ENCODE measurements around the gene PRKG2. TPM values are rescaled to one million over a fixed set of nuclear protein-coding genes. Genes with fewer than 3 reads are reported as not detected.

The PRKG2 gene
- total RNA-seq, 1 experiment from 2014 or later = not detected

DNA sequence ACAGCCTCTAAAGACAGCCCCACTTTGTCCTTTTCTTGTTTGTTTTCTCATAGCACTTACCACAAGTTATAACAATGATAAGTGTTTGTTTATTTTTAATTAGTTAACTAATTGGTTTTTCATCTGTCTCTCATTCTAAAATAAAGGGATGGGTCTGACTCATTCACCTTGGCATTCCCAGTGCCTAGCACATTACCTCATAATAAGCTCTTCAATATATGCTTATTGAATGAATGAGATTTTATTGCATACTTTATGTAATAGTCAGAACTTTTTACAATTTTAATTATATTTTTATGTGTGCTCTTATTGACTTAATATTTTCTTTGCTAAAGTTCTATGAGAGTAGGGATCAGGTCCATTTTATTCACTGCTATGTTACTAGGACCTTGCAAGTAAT lies 22.8 kb upstream of the PRKG2 start:
- TF ChIP-seq, protein P1, sequence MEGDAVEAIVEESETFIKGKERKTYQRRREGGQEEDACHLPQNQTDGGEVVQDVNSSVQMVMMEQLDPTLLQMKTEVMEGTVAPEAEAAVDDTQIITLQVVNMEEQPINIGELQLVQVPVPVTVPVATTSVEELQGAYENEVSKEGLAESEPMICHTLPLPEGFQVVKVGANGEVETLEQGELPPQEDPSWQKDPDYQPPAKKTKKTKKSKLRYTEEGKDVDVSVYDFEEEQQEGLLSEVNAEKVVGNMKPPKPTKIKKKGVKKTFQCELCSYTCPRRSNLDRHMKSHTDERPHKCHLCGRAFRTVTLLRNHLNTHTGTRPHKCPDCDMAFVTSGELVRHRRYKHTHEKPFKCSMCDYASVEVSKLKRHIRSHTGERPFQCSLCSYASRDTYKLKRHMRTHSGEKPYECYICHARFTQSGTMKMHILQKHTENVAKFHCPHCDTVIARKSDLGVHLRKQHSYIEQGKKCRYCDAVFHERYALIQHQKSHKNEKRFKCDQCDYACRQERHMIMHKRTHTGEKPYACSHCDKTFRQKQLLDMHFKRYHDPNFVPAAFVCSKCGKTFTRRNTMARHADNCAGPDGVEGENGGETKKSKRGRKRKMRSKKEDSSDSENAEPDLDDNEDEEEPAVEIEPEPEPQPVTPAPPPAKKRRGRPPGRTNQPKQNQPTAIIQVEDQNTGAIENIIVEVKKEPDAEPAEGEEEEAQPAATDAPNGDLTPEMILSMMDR (conservative IDR thresholded peaks at IDR 0.05; ENCODE audit: low read depth, low read length) = no peak
- TF ChIP-seq EZH2 (IDR thresholded peaks at IDR 0.05; ENCODE audit: borderline replicate concordance, low read depth, low read length, poor library complexity, severe bottlenecking) = no peak
- no peaks in the 10 kb centered on the region for H3K27me3 ChIP-seq (replicated peaks; ENCODE audit: insufficient read depth, low read depth, low read length, poor library complexity)
- H3K4me3 ChIP-seq (ENCODE audit: low read depth, low read length, poor library complexity, severe bottlenecking) = no peak overlapping the region
- no peak for DNase-seq (ENCODE audit: low spot score)
- H3K27ac ChIP-seq (ENCODE audit: low read depth, low read length, poor library complexity, severe bottlenecking) = no peak overlapping the region
- H3K4me1 ChIP-seq (ENCODE audit: insufficient read depth, low read length, poor library complexity, severe bottlenecking) = no peaks in the 10 kb centered on the region
- H3K36me3 ChIP-seq (ENCODE audit: insufficient read depth, low read length, poor library complexity, severe bottlenecking) = no peaks in the 10 kb centered on the region
- ChIA-PET POLR2A (ENCODE audit: low non-redundant PET) (no interaction called here), CTCF (no interaction called here)
- intact Hi-C loops (cut with micrococcal nuclease; ENCODE audit: unreplicated experiment) = no loop called here
- BruUV-seq (replicated peaks) = no TSS peak
- no peaks in the 10 kb centered on the region for H3K9me3 ChIP-seq (ENCODE audit: low read depth, low read length, poor library complexity, severe bottlenecking)

DNA sequence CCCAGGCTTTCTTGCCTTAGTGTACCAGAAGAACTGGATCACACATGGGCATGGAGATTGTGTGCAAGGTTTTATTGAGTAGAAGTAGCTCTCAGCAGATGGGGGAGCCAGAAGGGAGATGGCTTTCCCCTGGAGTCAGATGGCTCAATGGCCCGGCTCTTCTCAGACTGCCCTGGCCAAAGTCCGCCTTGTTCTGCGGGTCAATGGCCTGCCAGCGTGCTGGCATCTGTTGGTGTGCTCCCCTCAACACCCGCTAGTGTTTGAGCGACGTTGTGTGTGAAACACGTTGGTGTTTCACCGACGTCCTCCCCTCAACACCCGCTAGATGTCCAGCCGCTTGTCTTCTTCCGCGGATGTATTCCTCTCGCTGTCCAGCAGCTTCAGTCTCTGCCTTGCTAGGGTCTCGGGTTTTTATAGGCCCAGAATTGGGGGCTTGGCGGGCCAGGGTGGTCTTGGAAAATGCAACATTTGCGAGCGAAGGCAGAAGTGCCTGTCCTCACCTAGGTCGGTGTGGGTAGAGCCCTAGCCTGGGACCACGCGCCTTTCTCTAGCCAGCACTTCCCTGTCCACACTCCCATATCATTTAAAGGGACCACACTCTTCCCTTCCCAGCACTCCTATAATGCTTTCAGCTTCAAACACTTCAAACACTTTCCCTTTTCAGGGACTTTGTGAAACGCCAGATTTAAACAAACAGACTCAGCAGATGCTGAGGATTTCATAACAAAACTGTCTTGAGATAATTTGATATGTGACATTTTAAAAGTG lies 21.1 kb upstream of the PRKG2 start:
- CTCF ChIA-PET = no interaction called here
- Histone ChIP-seq H3K27ac (ENCODE audit: low read depth, low read length, poor library complexity, severe bottlenecking) (no peak overlapping the region), H3K4me1 (ENCODE audit: insufficient read depth, low read length, poor library complexity, severe bottlenecking) (no peaks in the 10 kb centered on the region), H3K27me3 (replicated peaks; ENCODE audit: insufficient read depth, low read depth, low read length, poor library complexity) (no peaks in the 10 kb centered on the region), H3K9me3 (ENCODE audit: low read depth, low read length, poor library complexity, severe bottlenecking) (no peaks in the 10 kb centered on the region), H3K36me3 (ENCODE audit: insufficient read depth, low read length, poor library complexity, severe bottlenecking) (no peaks in the 10 kb centered on the region), H3K4me3 (ENCODE audit: low read depth, low read length, poor library complexity, severe bottlenecking) (no peak overlapping the region)
- intact Hi-C loops (cut with micrococcal nuclease; ENCODE audit: unreplicated experiment) = no loop called here
- no peak for TF ChIP-seq EZH2 (IDR thresholded peaks at IDR 0.05; ENCODE audit: borderline replicate concordance, low read depth, low read length, poor library complexity, severe bottlenecking)
- TF ChIP-seq, protein P1 (conservative IDR thresholded peaks at IDR 0.05; ENCODE audit: low read depth, low read length) = no peak
- BruUV-seq (replicated peaks) = no TSS peak
- POLR2A ChIA-PET (ENCODE audit: low non-redundant PET) = no interaction called here
- DNase-seq (ENCODE audit: low spot score) = no peak

DNA sequence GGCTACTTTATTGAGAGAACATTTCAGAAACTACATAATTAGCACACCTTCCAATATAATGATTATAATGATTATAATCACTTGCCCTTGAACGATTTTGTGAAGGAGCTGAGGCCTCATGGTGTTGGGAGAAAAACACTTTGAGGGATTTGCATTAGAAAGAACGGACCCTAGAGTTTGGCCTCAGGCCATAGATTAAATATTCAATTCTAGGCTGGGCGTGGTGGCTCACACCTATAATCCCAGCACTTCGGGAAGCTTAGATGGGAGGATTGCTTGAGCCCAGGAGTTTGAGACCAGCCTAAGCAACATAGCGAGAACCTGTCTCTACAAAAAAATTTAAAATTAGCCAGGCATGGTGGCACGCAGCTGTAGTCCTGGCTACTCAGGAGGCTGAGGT lies 12.9 kb upstream of the PRKG2 start:
- CTCF ChIA-PET = no interaction called here
- Histone ChIP-seq H3K27me3 (replicated peaks; ENCODE audit: insufficient read depth, low read depth, low read length, poor library complexity) (no peaks in the 10 kb centered on the region), H3K36me3 (ENCODE audit: insufficient read depth, low read length, poor library complexity, severe bottlenecking) (no peaks in the 10 kb centered on the region), H3K27ac (ENCODE audit: low read depth, low read length, poor library complexity, severe bottlenecking) (no peak overlapping the region), H3K9me3 (ENCODE audit: low read depth, low read length, poor library complexity, severe bottlenecking) (no peaks in the 10 kb centered on the region), H3K4me1 (ENCODE audit: insufficient read depth, low read length, poor library complexity, severe bottlenecking) (no peaks in the 10 kb centered on the region), H3K4me3 (ENCODE audit: low read depth, low read length, poor library complexity, severe bottlenecking) (no peak overlapping the region)
- DNase-seq (ENCODE audit: low spot score) = no peak
- BruUV-seq (replicated peaks) = no TSS peak
- TF ChIP-seq, protein P1 (conservative IDR thresholded peaks at IDR 0.05; ENCODE audit: low read depth, low read length) = no peak
- no peak for TF ChIP-seq EZH2 (IDR thresholded peaks at IDR 0.05; ENCODE audit: borderline replicate concordance, low read depth, low read length, poor library complexity, severe bottlenecking)
- POLR2A ChIA-PET (ENCODE audit: low non-redundant PET) = no interaction called here
- intact Hi-C loops (cut with micrococcal nuclease; ENCODE audit: unreplicated experiment) = no loop called here

All from A673 (cell line).